ENCODE results near the gene PLEKHG3.

The PLEKHG3 gene

GRCh38 chr14:64713677-64714076 lies 9.5 kb downstream of the PLEKHG3 start:
- TF ChIP-seq, protein P1, sequence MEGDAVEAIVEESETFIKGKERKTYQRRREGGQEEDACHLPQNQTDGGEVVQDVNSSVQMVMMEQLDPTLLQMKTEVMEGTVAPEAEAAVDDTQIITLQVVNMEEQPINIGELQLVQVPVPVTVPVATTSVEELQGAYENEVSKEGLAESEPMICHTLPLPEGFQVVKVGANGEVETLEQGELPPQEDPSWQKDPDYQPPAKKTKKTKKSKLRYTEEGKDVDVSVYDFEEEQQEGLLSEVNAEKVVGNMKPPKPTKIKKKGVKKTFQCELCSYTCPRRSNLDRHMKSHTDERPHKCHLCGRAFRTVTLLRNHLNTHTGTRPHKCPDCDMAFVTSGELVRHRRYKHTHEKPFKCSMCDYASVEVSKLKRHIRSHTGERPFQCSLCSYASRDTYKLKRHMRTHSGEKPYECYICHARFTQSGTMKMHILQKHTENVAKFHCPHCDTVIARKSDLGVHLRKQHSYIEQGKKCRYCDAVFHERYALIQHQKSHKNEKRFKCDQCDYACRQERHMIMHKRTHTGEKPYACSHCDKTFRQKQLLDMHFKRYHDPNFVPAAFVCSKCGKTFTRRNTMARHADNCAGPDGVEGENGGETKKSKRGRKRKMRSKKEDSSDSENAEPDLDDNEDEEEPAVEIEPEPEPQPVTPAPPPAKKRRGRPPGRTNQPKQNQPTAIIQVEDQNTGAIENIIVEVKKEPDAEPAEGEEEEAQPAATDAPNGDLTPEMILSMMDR (IDR thresholded peaks at IDR 0.05; ENCODE audit: low read depth, low read length): no peak
- peaks cover 3% of the 10 kb centered on the region for H3K36me3 ChIP-seq
- no peak overlapping the region for H3K4me3 ChIP-seq (ENCODE audit: low read depth, low read length)
- no peaks in the 10 kb centered on the region for H3K27me3 ChIP-seq
- peaks cover 7% of the 10 kb centered on the region for H3K4me1 ChIP-seq
- H3K9me3 ChIP-seq: 0 out of 2 replicates have a peak, but pooled peaks cover 2% of the 10 kb centered on the region
- DNase-seq: no peak

DNA sequence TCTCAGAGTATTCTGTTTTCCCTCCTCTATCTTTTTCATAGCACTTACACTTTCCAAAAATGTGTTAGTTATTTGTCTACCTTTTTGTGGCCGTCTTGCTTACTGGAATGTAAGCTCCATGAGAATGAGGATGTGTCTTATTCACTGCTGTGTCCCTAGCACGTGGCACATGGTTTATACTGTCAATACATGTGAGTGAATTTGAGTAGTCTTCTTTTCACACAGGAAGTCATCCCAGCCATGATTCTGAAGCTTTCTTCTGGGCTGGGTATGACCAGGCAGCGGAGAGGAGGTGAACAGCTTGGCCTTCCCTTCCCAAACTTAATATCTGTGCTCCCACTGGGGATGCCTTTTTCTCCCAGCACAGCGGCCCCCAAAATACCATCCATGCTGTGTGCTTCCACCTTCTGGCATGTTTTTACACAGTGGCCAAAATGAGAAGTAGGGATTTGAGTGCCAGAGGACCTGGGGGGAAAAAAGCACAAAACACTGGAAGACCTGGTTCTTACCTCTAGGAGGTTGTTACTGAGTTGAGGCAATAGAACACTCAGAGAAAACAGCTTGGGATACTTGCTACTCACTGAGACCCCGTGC lies 10.3 kb downstream of the PLEKHG3 start:
- no peaks in the 10 kb centered on the region for H3K27me3 ChIP-seq
- TF ChIP-seq, protein P1 (IDR thresholded peaks at IDR 0.05; ENCODE audit: low read depth, low read length): no peak
- peaks cover 3% of the 10 kb centered on the region for H3K36me3 ChIP-seq
- no peak overlapping the region for H3K4me3 ChIP-seq (ENCODE audit: low read depth, low read length)
- 0 out of 2 replicates have a peak, but pooled peaks cover 2% of the 10 kb centered on the region for H3K9me3 ChIP-seq
- H3K4me1 ChIP-seq: peaks cover 7% of the 10 kb centered on the region
- DNase-seq: no peak

DNA sequence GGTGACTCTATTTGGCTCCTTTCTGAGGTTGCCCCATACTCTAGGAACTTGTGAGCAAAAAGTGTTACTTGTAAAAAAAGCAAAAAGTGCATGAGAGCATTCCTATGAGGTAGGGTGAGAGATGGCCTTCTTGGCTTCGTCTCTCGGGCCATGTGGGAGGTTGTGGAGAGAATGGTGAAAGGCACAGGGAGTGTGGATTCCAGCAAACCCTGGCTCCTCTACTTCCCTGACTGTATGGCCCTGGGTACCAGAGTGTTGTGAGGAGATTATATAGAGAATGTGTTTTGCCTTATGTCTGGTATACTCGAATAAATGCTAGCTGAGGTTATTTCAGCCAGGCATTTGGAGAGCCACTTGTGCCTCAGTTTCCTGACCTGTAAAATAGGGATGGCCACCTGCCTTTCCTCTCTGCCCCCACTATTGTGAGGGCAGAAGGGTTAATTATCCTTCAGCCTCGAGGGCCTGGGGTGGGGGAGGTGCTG lies 11.0 kb downstream of the PLEKHG3 start:
- Histone ChIP-seq H3K4me3 (ENCODE audit: low read depth, low read length) (no peak overlapping the region), H3K27me3 (no peaks in the 10 kb centered on the region), H3K4me1 (peaks cover 7% of the 10 kb centered on the region), H3K9me3 (0 out of 2 replicates have a peak, but pooled peaks cover 2% of the 10 kb centered on the region), H3K36me3 (peaks cover 3% of the 10 kb centered on the region)
- peak; percentile 1 for DNase-seq
- TF ChIP-seq, protein P1 (IDR thresholded peaks at IDR 0.05; ENCODE audit: low read depth, low read length): no peak

DNA sequence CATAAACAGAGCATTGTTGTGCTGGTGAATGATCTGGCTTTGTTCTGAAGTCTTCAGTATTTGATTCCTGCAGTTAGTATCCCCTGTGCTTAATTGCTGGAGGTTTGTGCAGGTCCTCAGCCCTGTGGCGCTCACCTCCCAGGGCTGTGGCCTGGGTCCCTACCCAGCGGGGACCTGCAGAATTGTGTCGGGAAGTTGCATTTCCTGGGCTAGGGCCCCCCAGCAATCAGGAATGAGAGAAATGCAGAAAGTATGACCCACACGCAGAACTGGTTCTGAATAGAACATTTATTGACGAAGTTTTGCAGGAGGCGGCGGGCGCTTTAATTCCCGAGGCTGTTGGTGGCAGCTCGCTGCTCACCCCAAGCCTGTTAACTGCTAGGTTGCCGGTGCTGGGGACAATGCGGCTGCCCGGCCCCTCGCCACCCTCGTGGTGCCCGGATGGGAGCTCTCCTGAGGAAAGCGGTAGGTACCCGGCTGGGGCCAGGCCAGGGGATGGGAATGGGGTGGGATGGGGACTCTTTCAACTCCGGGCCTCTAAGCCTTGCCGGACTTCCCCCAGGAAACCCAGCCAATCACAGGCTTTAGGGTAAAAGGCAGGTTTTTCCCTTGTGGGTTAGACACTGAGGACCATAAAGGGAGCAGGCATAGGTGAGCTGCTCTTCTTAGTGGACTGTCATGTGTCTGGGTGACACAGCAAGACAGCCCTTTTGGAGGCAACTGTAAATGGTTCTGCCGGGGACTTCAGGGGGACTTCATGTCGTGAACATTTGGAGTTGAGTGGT lies 11.6 kb downstream of the PLEKHG3 start:
- Histone ChIP-seq H3K36me3 (peaks cover 3% of the 10 kb centered on the region), H3K9me3 (0 out of 2 replicates have a peak, but pooled peaks cover 2% of the 10 kb centered on the region), H3K4me3 (ENCODE audit: low read depth, low read length) (no peak overlapping the region), H3K4me1 (peaks cover 7% of the 10 kb centered on the region), H3K27me3 (no peaks in the 10 kb centered on the region)
- TF ChIP-seq, protein P1 (IDR thresholded peaks at IDR 0.05; ENCODE audit: low read depth, low read length): no peak
- peak; percentile 3 for DNase-seq

DNA sequence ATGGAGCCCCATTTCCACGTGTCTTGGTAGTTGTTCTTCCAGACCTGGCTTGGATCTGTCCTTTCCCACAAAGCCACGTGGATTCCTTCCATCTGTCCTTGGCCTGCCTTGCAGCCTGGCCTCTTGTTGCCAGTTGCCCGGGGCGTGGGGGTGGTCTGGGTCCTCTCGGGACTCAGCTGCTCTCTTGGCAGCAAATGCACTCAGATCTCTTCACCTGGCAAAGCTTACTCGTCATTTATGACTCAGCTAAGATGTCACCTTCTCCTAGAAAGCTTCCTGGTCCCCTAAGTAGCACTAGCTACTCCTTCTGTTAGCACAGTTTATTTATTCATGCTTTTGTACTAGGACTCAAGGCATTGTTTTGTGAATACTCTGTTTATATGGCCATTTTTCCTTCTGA lies 13.6 kb downstream of the PLEKHG3 start:
- peaks cover 14% of the 10 kb centered on the region for H3K4me1 ChIP-seq
- no peaks in the 10 kb centered on the region for H3K27me3 ChIP-seq
- H3K36me3 ChIP-seq: peaks cover 3% of the 10 kb centered on the region
- peak; percentile 58 for DNase-seq
- H3K4me3 ChIP-seq (ENCODE audit: low read depth, low read length): no peak overlapping the region
- TF ChIP-seq, protein P1 (IDR thresholded peaks at IDR 0.05; ENCODE audit: low read depth, low read length): no peak
- H3K9me3 ChIP-seq: 0 out of 2 replicates have a peak, but pooled peaks cover 2% of the 10 kb centered on the region

GRCh38 chr14:64718762-64719161 lies 14.5 kb downstream of the PLEKHG3 start:
- no peak for DNase-seq
- peaks cover 3% of the 10 kb centered on the region for H3K36me3 ChIP-seq
- peaks cover 14% of the 10 kb centered on the region for H3K4me1 ChIP-seq
- H3K9me3 ChIP-seq: 0 out of 2 replicates have a peak, but pooled peaks cover 2% of the 10 kb centered on the region
- no peaks in the 10 kb centered on the region for H3K27me3 ChIP-seq
- H3K4me3 ChIP-seq (ENCODE audit: low read depth, low read length): no peak overlapping the region
- TF ChIP-seq, protein P1 (IDR thresholded peaks at IDR 0.05; ENCODE audit: low read depth, low read length): no peak

Data from BE2C (cell line).